WTC11 (cell line): Measurements from ENCODE around the gene CTNNA1.

Experiments
- CREB1 ChIP-seq: sonication (generic); formaldehyde crosslinking; IDR thresholded peaks from 2 replicates; pipeline ENCODE4 v1.8.0; 2023; ENCODE audit warnings: mild to moderate bottlenecking, missing genetic modification reagents
- RELA ChIP-seq: sonication (generic); formaldehyde crosslinking; IDR thresholded peaks from 2 replicates; pipeline ENCODE4 v1.8.1; 2022; ENCODE audit warnings: missing genetic modification reagents, mild to moderate bottlenecking, borderline replicate concordance
- SP1 ChIP-seq: sonication (generic); formaldehyde crosslinking; conservative IDR thresholded peaks from 2 replicates; pipeline ENCODE4 v1.8.1; 2022; ENCODE audit warnings: missing genetic modification reagents
- STAT6 ChIP-seq: sonication (generic); formaldehyde crosslinking; conservative IDR thresholded peaks from 2 replicates; pipeline ENCODE4 v1.8.1; 2023; ENCODE audit warnings: mild to moderate bottlenecking, low read depth, missing genetic modification reagents, moderate library complexity
- ZBTB21 ChIP-seq: sonication (generic); formaldehyde crosslinking; IDR thresholded peaks from 2 replicates; pipeline ENCODE4 v1.8.1; 2023; ENCODE audit warnings: mild to moderate bottlenecking, missing genetic modification reagents, borderline replicate concordance
- TF ChIP-seq, protein P1 (sequence below): fragments of 200-600 bp; IDR thresholded peaks from 2 replicates; pipeline ENCODE4 v1.8.0; 2022; ENCODE audit warnings: antibody characterized with exemption

DNA sequence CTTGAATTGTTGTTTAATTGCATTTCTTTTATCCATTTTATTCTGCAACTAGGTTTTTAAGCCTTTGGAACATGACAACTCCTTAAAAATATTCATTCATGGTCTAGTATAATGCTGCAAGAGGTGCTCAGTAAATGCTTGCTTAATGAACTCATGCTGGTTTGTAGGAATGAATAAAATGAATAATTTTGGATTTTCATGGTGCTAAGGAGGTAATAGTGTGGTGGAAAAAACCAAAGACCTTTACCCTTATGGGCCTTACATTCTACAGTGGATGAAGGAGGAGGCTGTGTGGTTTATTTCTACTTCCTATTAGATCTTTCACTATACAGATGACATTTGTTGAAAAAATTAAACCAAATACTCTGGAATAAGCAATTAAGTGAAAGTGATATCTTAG, 78.5 kb downstream of the CTNNA1 start:
- TF ChIP-seq CREB1: no peak
- no peak for TF ChIP-seq STAT6 (CRISPR knock-in tag)
- TF ChIP-seq, protein P1, sequence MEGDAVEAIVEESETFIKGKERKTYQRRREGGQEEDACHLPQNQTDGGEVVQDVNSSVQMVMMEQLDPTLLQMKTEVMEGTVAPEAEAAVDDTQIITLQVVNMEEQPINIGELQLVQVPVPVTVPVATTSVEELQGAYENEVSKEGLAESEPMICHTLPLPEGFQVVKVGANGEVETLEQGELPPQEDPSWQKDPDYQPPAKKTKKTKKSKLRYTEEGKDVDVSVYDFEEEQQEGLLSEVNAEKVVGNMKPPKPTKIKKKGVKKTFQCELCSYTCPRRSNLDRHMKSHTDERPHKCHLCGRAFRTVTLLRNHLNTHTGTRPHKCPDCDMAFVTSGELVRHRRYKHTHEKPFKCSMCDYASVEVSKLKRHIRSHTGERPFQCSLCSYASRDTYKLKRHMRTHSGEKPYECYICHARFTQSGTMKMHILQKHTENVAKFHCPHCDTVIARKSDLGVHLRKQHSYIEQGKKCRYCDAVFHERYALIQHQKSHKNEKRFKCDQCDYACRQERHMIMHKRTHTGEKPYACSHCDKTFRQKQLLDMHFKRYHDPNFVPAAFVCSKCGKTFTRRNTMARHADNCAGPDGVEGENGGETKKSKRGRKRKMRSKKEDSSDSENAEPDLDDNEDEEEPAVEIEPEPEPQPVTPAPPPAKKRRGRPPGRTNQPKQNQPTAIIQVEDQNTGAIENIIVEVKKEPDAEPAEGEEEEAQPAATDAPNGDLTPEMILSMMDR: no peak
- no peak for TF ChIP-seq ZBTB21 (CRISPR knock-in tag)
- TF ChIP-seq RELA: no peak
- no peak for TF ChIP-seq SP1 (CRISPR knock-in tag)
